ENCODE data around the gene CCL8.
"Not testable (repeated sequence)": the region's sequence is repeated elsewhere in the genome, so short reads cannot be mapped to it uniquely, and the experiment has no call there.

Gene CCL8

DNA sequence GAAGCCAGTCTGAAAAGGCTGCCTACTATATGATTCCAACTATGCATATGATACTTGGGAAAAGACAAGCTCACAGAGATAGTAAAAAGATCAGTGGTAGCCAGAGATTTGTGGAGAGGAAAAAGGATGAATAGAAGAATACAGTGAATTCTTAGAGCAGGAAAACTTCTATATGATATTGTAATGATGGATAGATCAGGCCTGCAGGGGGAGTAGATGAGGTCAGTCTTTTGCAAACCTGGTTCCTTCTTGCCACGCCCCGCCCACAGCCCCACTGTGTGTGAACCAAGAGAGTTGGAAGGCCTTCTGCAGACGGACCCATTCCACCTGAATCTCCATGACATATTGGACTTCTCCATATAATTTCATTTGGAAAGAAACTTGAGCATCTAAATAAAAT, 761 bp upstream of the CCL8 start:
- no peak for DNase-seq

DNA sequence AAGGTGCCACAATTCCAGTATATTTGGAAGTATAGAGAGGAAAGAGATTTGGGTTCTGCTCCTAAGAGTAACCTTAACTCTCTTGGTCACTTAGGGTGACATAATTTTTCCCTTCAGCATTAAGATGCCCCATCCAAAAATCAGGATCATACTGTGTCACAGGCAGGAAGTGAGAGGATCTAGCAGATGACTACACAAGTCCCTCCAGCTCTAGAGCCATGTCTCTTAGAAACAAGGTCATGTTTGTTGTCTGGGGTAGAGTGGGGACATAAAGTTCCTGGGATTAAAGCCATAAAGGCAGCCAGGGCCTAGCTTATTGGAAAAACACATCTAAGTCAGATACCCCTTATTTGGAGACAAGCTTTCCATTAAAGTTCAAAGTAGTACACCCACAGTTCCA, 2.7 kb downstream of the CCL8 start:
- DNase-seq: no peak

DNA sequence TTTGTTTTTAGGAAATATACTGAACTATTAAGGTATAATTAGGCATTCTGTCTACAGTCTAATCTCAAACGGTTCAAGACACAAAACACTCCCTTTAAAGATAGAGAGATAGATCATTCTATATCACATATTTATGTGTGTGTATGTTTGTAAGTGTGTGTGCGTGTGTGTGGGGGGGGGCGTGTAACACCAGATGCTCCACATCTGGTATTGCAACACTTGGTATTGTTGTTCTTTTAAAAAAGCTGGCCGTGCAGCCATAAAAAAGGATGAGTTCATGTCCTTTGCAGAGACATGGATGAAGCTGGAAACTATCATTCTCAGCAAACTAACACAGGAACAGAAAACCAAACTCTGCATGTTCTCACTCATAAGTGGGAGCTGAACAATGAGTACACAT, 8.3 kb downstream of the CCL8 start:
- DNase-seq: not testable (repeated sequence)

DNA sequence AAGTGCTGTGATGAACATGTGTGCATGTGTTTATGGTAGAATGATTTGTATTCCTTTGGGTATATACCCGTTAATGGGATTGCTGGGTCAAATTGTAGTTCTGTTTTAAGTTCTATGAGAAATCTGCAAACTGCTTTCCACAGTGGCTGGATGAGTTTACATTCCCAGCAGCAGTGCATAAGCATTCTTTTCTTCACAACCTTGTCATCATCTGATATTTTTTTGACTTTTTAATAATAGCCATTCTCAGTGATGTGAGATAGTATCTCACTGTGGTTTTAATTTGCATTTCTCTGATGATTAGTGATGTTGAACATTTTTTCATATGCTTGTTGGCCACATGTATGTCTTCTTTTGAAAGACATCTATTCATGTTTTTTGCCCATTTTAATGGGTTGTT, 18.5 kb downstream of the CCL8 start:
- no peak for DNase-seq

DNA sequence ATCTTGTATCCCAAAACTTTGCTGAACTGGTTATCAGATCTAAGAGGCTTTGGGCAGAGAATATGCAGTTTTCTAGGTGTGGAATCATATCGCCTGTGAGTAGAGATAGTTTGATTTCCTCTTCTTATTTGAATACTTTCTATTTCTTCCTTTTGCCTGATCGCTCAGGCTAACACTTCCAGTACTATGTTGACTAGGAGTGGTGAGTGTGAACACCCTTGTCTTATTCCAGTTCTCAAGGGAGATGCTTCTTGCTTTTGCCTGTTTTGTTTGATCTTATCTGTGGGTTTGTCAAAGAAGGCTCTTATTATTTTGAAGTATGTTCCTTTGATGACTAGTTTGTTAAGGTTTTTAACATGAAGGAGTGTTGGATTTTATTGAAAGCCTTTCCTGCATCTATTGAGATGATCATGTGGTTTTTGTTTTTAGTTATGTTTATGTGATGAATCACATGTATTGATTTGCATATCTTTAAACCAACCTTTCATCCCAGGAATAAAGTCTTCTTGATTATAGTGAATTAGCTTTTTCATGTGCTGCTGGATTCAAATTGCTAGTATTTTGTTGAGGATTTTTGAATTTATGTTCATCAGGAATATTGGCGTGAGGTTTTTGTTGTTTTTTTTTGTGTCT, 20.0 kb downstream of the CCL8 start:
- no peak for DNase-seq

DNA sequence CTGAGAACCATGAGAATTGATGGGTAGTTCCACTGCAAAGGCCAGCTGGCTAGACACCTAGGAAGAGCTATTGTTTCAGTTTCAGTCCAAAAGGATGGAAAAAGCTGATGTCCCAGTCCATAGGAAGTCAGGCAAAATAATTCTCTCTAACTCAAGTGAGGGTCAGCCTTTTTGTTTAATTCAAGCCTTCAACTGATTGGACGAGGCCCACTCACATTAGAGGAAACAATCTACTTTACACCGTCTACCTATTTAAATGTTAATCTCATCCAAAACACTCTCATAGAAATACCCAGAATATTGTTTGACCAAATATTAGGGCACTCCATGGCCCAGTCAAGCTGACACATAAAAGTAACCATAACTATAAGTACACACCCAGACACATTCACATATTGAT, 22.7 kb downstream of the CCL8 start:
- no peak for DNase-seq

DNA sequence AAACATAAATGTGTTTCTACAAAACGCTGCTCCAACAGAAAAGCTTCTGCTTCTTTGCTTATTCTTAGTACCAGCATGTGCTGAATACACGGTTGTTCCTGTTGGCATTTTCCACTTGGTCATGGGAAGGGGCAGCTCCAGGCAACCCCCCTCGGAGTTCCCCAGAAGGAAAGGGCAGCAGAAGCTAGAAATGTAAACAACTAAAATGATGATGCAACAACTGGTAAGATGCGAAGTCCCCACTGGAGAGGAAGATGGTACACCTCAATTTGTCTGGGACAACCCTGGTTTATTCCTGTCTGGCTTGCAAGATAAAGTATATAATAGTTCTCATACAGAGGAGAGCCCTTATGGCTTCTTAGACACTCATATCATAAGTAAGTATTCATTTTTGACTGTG, 27.8 kb downstream of the CCL8 start:
- no peak for DNase-seq

DNA sequence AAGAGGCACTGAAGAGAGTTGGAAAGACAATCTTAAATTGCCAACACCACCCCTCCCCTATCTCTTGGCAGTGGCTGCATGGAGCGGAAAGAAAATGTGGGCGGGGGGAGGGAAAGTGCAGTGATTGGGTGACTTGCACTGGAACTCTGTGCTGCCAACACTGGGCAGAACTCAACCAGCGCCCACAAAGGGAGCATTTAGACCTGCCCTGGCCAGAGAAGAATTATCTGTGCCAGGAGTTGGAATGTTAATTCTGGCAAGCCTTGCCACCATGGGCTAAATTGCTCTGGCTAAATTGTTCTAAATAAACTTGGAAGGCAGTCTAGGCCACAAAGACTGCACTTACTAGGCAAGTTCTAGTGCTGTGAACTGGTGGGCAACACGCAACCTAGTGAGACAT, 30.5 kb downstream of the CCL8 start:
- DNase-seq: no peak

DNA sequence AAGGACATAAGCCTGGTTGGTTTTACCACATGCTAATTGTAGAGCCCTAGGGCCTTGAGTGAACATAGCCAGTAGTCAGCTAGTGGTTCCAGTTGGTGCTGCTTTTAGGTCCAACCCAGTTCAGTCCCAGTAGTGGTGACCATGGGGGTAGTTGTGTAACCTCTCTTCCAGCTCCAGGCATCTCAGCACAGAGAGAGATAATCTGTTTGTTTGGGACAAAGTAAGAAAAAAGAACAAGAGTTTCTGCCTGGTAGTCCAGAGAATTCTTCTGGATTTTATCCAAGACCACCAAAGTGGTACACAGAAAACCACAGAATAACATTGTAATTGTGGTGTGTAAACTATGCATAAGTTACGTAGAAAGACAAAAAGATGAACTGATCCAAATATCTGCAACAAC, 31.9 kb downstream of the CCL8 start:
- DNase-seq: no peak

DNA sequence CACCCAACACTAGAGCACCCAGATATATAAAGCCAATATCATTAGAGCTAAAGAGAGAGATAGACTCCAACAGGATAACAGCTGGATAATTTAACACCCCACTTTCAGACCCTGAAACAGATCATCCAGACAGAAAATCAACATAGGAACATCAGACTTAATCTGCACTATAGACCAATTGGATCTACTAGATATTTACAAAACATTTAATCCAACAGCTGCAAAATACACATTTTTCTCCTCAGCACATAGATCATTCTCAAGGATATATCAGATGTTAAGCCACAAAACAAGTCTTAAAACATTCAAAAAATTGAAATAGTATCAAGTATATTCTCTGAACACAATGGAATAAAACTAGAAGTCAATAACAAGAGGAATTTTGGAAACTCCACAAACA, 33.0 kb downstream of the CCL8 start:
- DNase-seq: no peak

DNA sequence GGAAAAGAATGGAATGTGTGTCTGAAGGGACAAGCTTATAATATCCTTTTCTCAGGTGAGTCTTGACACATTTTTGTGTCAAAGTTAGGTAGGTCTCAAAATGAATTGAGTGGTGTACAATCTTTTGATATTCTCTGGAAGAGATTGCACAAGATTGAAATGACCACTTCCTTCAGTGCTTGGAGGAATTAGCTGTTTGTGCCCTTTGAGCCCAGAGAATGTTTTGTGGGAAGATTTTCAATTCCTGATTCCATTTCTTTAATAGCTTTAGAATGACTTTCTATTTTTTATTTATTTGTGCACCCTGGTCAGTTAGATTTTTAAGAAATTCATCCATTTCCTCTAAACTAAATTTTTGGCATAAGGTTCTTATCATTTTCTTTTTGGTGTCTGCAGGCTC, 35.4 kb downstream of the CCL8 start:
- no peak for DNase-seq

DNA sequence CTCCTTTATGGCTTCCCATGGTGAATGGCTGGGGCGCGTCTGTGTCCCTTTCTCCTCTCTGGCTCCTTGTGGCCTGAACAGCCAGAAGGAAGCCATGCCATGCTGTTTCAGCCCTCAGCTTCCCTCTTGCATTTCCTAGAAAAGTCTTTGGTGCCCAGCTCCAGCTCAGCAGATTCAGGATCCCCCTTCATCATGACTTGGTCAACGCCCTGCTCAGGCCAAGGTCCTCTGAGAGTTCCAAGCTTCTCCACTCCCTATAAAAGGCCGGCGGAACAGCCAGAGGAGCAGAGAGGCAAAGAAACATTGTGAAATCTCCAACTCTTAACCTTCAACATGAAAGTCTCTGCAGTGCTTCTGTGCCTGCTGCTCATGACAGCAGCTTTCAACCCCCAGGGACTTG, 37.0 kb downstream of the CCL8 start, which contains the start of gene CCL13:
Gene CCL13 (plus strand): TSS at position 287 of the 400 bp plus-strand sequence. CDS start 47 bp downstream, at position 334.
- no peak for DNase-seq

DNA sequence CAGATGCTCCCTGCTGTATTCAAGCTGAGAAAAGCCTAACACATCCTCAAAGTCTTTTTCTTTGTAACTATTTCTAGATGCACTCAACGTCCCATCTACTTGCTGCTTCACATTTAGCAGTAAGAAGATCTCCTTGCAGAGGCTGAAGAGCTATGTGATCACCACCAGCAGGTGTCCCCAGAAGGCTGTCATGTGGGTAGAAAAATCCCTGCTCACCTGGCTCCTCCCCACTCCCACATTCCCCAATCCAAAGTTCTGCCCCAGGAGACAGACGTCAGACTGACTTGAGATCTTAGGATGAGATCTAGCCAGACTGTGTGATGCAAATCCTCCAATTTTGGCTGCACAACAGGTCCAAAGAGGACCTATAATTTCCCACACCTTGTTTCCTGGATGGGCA, 38.2 kb downstream of the CCL8 start:
- DNase-seq: no peak

DNA sequence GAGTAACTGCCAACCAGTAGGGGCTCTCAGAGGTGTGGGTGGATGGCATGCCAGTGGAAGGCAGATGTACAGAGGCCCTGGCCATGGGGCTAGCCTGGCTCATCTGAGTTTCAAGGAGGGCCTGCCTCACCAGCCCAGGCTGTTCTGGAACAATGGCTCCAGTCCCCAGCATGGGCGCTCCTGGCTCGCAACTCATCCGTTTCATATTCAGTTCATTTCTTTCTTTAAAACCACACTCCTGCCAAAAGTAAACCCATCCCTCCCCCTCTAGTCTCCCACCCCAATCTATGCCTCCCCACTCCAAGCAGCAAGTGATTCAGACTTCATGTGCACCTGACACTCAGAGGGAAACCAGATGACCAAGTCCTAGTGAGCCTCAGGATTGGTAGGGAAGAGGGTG, 39.4 kb downstream of the CCL8 start:
- no peak for DNase-seq

DNA sequence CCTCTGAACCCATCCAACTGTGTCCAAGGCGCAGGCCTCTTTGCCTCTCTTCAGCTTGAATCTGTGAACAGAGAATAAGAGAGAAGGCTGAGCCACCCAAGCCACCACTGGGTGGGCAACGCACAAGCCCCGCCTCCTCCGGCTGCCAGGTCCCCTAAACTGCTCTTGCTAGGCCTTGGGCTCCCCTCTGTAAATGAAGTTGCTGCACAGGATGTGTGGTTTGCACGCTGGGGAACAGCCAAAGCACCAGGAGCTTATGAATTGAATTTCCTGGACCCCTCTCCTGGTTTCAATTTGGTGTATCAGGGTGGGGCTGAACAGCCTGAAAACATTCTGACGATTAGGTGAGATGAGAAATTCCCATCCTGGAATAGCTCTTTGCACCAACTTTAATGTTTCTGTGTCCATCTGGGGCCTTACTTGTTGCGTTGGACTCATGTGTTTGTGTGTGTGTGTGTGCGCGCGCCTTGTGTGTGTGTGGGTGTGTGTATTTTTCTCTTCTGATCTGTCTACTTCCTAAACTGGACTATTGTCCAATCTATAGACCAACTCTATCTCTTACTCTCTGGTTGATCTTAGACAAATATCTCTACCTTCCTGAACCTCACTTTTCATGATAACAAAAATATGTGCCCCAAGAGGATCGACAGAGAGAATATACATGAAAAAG, 41.5 kb downstream of the CCL8 start:
- DNase-seq: no peak

DNA sequence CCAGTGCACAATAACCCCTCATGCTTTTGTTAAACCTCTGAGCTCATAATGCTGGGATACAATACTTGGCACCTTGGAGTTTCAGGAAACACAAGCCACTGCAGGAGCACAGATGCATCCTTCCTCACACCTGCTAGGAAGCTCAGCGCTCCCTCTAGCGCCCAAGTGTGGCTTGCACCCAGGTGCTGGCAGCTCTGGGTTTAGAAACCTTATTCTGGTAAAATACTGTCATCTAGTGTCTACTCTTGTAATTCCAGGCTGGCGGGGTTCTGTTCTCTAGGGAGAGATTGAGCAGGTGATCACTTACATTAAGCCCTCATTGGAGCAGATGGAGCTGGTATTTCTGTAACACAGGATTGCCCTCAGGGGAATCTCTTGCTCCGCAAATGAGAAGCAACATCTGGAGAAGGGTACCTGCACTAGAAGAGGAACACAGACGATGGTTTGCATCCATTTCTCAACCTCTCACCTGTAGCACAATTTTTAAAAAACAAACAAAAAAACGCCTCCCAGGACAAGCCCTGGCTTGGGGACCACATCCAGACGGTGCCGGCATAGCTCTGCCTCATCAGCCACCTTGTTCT, 42.3 kb downstream of the CCL8 start:
- peak; percentile 85 for DNase-seq

DNA sequence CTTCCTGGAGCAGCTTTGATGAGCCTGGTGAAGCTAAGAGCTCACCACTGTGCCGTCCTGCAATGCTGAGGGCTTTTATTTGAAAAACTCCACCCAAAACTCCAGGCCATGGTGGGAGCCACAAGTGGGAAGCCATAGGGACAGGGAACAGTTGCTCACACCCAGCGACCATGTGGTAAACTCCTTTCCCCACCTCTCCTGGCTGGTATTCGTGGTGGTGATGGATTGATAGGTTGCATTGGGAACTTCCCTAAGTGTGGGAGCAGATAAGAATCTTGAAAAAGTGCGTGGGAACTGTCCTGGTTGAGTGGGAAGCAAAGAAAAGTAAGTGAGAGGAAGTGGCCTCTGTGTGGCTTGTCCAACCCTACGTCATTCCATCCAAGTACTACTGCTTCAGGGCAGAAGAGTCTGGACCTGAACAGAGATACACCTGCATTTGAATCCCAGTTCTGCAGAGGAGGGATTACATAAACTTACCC, 44.0 kb downstream of the CCL8 start, which contains the start of gene CCL1:
Gene CCL1 (minus strand): TSS at position 51 of the 479 bp plus-strand sequence. CDS start 72 bp downstream, outside the sequence.
- no peak for DNase-seq

DNA sequence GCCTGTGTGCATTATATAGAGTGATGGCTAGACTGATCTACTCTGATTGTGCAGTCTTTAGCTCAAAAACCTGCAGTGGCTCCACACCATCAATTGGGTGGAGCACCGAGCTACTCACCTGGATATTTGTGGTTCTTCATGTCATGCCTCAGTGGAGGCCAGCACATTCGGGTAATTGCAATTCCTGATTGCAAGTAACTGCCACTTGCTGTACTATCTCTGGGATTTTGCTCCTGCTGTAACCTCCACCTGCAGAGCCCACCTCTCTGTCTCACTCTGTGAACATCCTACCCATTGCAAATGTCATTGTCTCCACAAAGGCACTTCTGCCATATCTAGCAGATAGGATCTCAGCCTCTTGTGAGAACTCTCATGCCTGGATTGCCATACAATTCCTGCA, 45.5 kb downstream of the CCL8 start:
- no peak for DNase-seq

DNA sequence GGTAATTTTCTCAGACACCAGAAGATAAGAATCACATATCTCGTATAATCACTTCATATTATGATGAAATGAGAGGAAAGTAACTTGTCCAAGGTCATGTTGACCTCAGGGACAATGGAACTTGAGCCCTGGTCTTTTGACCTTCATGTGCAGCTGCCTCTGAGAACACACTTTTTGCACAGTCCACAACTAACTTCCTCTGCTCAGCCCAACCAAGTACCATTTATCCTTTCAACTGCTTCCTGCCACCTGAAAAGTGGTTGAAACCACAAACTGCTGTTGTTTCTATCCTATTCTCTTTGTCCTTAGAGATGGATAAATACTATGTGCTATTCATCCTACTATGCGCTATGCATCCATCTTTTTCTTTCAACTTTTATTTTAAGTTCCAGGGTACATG, 46.1 kb downstream of the CCL8 start:
- DNase-seq: no peak

DNA sequence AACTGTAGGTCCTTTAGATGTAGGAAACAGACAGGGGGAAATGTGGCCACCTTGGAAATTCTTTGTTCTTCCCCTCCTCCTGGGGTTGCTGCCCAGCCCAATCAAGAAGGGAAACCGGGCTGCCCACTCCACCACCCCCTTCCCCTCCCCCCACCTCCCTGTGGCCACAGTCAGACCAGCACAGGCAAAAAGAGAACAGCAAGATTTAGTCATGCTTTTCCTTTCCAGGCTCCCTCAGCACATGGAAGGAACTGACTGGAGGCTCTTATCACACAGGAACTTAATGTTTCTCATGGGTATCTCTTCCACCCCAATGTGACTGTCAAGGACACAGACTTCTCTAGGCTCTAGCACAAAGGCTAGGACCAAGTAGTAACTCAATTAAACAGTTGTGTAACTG, 46.8 kb downstream of the CCL8 start:
- no peak for DNase-seq

DNA sequence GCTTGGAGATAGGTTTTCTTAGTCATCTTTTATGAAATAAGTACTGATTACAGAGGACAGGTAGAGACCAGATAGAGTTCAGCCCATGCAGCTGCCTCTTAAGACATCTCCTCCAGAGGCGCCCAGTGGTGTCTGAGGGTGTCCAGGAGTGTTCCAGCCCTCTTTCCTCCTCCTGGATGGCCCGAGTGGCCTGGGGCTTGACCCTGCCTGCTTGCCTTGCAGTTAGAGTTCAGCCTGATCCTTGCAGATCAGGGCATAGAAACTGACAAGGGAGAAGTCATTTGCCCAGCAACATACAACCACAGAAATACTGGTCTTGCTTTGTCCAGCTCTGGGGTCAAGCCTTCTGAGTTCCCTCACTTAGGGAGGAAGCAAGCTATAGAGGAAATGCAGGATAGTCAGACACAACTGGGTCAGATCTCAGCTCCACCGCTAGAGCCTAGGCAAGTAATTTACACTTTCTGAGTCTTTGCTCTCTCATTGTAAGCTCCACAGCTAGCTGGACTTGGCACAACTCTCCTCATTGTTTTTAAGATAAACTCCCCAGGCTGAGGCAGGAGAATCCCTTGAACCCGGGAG, 47.4 kb downstream of the CCL8 start:
- no peak for DNase-seq

DNA sequence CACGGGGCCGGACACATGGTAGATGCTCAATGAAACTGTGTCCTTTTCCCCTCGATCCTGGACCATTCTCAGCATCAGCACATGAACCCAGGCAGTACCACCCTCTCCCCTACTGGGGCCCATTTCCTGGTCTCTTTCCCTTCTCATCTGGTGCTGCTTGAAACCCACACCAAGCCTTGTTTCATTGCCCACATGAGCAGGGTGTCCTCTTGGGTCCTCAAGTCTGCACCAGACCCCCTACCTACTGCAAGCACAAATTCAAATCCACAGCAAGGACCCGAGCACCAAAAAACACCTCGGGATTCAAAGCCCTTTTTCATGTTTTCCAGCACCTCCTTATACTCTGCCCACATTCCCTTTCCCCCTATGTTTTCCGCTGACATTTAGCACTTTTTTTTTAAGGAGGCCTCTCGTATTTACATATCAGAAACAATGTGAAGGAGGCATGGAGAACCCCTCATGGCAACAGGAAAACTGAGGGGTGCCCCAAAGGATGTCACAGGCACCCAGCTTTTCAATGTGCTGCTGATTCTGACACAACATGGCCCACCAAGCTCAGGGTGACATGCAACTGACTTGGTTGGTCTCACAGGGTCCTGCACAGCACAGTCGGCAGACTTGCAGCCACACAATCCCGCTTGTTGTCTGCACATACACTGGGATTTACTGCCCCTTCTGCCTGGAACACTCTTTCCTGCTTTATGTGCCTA, 48.4 kb downstream of the CCL8 start:
- DNase-seq: no peak

DNA sequence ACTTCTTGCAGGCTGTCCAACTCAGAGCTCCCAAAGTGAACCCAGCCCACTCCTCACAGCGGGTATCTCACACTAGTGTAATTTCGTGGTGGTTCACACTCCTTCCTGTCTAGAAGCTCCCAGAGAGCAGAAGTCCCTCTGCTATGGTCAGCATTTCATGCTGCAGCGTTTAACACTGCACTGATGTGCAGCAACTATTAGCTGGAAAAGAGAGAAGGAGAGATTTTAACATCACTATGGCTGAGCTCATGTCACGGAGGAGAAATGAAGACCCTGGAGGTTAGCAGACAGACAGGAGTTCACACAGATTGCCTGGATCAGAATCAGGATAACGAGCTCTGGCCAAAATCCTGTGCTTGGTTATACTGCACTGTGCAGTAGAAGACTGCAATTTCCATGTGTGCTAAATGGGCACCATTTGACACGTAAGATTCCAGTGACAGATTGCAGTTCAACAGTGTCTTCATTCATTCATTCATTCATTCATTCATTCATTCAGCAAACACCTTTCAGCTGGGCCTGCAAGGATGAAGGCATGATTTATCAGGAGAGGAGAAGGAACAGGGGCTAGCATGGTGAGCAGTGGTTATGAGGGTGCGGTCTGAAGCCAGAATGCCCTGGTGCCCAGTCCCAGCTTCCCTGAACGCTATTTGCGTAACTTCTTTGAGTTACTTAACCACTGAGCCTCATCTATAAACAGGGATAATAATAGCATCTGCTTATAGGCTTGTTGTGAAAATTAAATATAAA, 49.1 kb downstream of the CCL8 start:
- no peak for DNase-seq
